Caco-2 (cell line): ENCODE results near the gene MR1. TPM values are rescaled to one million over a fixed set of nuclear protein-coding genes. Genes with fewer than 3 reads are reported as not detected.

Source experiments
- BruUV-seq: library from RNA; stranded (reverse); fragments of 400-500 nt; replicated peaks from 2 replicates; lab custom pipeline; 2021; lab: Mats Ljungman, UMichigan
- CTCF ChIA-PET: fragments of 300-600 bp; sonication (Branson Sonifier 250); formaldehyde crosslinking; loops from one replicate; lab custom pipeline; 2022; ENCODE audit warnings: antibody characterized with exemption; lab: Charles Lee
- POLR2A ChIA-PET: fragments of 300-600 bp; sonication (Branson Sonifier 250); formaldehyde crosslinking; loops from one replicate; lab custom pipeline; 2022; ENCODE audit warnings: antibody characterized with exemption; lab: Charles Lee
- DNase-seq, 2 experiments: peaks; one replicate each; pipeline versions ENCODE4 v3.0.0 to v3.0.0-alpha.2; 2020 to 2022
- H3K27me3 ChIP-seq: replicated peaks from 2 replicates; pipeline ENCODE4 v1.6.0; 2011; ENCODE audit warnings: low read length; ENCODE audit not compliant: control insufficient read depth, insufficient read depth
- H3K36me3 ChIP-seq: 2 replicates; pipeline ENCODE4 v1.5.1; 2011; ENCODE audit warnings: low read length; ENCODE audit not compliant: control insufficient read depth, insufficient read depth
- H3K4me1 ChIP-seq: fragments of 250-450 bp; sonication (Bioruptor Pico); 2 replicates; pipeline ENCODE4 v1.5.1; 2020; ENCODE audit warnings: mild to moderate bottlenecking
- H3K4me3 ChIP-seq: 2 replicates; pipeline ENCODE4 v1.5.1; 2011; ENCODE audit warnings: low read depth, mild to moderate bottlenecking, control low read depth, low read length
- H3K9me3 ChIP-seq: fragments of 250-450 bp; sonication (Bioruptor Pico); 2 replicates; pipeline ENCODE4 v1.5.1; 2020; ENCODE audit warnings: mild to moderate bottlenecking, moderate library complexity
- H3K27ac Mint-ChIP-seq: one replicate; pipeline ENCODE4 v1.8.0; 2022; ENCODE audit warnings: mixed read lengths; ENCODE audit not compliant: unreplicated experiment
- H3K27me3 Mint-ChIP-seq: one replicate; pipeline ENCODE4 v1.8.0; 2022; ENCODE audit warnings: mixed read lengths; ENCODE audit not compliant: insufficient read depth, unreplicated experiment
- H3K36me3 Mint-ChIP-seq: one replicate; pipeline ENCODE4 v1.8.0; 2022; ENCODE audit warnings: mild to moderate bottlenecking, mixed read lengths; ENCODE audit not compliant: insufficient read depth, unreplicated experiment
- H3K4me1 Mint-ChIP-seq: one replicate; pipeline ENCODE4 v1.8.0; 2022; ENCODE audit warnings: low read depth, mixed read lengths; ENCODE audit not compliant: unreplicated experiment
- H3K4me3 Mint-ChIP-seq: one replicate; pipeline ENCODE4 v1.8.0; 2022; ENCODE audit warnings: mild to moderate bottlenecking, moderate library complexity, mixed read lengths; ENCODE audit not compliant: unreplicated experiment
- H3K9me3 Mint-ChIP-seq: one replicate; pipeline ENCODE4 v1.8.0; 2022; ENCODE audit warnings: mixed read lengths; ENCODE audit not compliant: unreplicated experiment
- intact Hi-C: fragments of 100-400 bp; cut with micrococcal nuclease; formaldehyde crosslinking; loops from one replicate; pipeline ENCODE4 v1.10.0; 2022; ENCODE audit not compliant: unreplicated experiment
- total RNA-seq: library from RNA; stranded (reverse); gene quantifications from 2 replicates; pipeline ENCODE4 v1.2.3, GENCODE V29; 2022
- TF ChIP-seq, protein P1 (sequence below), 2 experiments: fragments of 200-600 bp in 1 of 2; IDR thresholded peaks; 1 replicate in 1 of 2; 2 replicates in 1 of 2; pipeline versions ENCODE4 v1.5.1 to v1.8.0; 2011 to 2022; ENCODE audit warnings: antibody characterized with exemption in 1 of 2, control low read depth in 1 of 2, inconsistent platforms in 1 of 2, low read depth in 1 of 2, low read length in 1 of 2, mild to moderate bottlenecking in 1 of 2, moderate library complexity in 1 of 2; ENCODE audit not compliant: insufficient read depth in 1 of 2, severe bottlenecking in 1 of 2, unreplicated experiment in 1 of 2

Gene MR1
- total RNA-seq, 1 experiment from 2014 or later, result 2.5 TPM

DNA sequence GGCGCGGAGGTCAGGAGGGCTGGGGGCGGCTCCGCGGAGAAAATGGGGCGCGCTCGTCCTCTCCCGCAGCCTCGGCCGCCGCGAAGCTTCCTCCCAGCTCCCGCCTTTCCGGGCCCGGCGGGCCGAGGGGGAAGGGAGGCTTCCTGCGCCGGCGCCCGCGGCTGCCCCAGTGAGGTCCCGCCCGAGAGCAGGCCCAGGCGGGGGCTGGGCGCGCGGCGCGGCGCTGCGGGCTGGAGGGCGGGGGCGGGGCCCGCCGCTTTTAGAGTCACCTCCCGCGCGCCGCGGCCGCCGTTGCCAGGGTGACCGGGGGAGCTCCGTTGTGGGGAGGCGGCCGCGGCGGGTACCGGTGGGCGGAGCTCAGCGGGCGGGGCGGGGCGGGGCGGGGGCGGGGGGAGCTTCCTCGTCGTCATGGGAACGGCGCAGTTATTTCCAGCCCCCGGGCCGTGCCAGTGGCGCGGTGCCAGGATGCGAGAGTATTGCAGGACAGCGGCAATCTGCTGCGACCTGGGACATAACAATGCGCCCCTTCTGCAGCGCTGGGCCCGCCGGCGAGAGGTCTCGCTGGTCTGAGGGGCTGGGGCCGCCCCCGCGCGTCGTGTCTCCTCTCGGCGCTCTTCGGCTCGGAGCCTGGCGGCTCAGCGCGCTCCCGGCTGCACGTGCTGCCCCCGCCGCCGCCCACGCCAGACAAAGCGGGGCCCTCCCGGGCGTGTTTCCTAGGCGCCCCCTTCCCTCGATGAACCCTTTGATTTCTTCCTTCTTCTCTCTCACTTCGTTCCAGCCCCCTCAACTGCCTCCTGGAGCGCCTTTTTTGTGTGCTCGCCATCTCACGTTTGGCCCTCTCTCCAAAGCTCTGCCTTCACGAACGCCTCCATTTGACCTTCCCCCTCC, 71.6 kb downstream of the MR1 start:
- no peaks in the 10 kb centered on the region for H3K27me3 ChIP-seq
- H3K4me3 Mint-ChIP-seq, result peak overlapping the region; percentile 76
- H3K9me3 Mint-ChIP-seq, result no peaks in the 10 kb centered on the region
- peaks cover 61% of the 10 kb centered on the region for H3K4me1 Mint-ChIP-seq
- peaks cover 14% of the 10 kb centered on the region for H3K36me3 Mint-ChIP-seq
- BruUV-seq, result no TSS peak
- no peaks in the 10 kb centered on the region for H3K36me3 ChIP-seq
- intact Hi-C loops, result loop anchor here (2.0 kb wide), 2 partner anchors 13 to 17 kb away; partner anchors contain the start of gene IER5
- H3K27ac Mint-ChIP-seq, result peak overlapping the region; percentile 86
- peak overlapping the region; percentile 83 for H3K4me3 ChIP-seq
- CTCF ChIA-PET, result interaction anchor here (0.6 to 2.0 kb wide), 9 partner anchors 8 to 857 kb away, joined by 3 to 9 read pairs (median 4); no protein-coding TSS in a partner anchor
- no peaks in the 10 kb centered on the region for H3K27me3 Mint-ChIP-seq
- DNase-seq, result peak; percentile 93 to 94
- TF ChIP-seq, protein P1, sequence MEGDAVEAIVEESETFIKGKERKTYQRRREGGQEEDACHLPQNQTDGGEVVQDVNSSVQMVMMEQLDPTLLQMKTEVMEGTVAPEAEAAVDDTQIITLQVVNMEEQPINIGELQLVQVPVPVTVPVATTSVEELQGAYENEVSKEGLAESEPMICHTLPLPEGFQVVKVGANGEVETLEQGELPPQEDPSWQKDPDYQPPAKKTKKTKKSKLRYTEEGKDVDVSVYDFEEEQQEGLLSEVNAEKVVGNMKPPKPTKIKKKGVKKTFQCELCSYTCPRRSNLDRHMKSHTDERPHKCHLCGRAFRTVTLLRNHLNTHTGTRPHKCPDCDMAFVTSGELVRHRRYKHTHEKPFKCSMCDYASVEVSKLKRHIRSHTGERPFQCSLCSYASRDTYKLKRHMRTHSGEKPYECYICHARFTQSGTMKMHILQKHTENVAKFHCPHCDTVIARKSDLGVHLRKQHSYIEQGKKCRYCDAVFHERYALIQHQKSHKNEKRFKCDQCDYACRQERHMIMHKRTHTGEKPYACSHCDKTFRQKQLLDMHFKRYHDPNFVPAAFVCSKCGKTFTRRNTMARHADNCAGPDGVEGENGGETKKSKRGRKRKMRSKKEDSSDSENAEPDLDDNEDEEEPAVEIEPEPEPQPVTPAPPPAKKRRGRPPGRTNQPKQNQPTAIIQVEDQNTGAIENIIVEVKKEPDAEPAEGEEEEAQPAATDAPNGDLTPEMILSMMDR (IDR thresholded peaks at IDR 0.05; ENCODE audit: insufficient read depth in 1 of 2, low read depth in 1 of 2, low read length in 1 of 2, severe bottlenecking in 1 of 2, unreplicated experiment in 1 of 2), result no peak
- H3K9me3 ChIP-seq, result no peaks in the 10 kb centered on the region
- POLR2A ChIA-PET, result interaction anchor here (0.6 to 2.4 kb wide), 7 partner anchors 9 to 616 kb away, joined by 3 to 21 read pairs (median 5); partner anchors contain the start of gene IER5
- H3K4me1 ChIP-seq, result peaks cover 51% of the 10 kb centered on the region

DNA sequence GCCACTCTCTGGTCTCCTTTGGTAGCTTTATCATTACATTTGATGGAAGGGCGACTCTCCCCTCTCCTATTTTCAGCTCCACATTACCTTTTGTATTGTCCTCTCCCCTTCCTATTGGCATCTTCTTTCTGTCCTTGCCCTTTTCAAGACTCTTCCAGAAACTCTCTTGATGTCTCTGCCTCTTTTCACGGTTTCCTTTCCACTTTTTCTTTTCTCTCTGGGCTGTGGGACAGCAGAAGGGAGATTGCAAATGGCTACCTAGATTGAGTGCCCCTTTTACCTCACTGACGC, 72.2 kb downstream of the MR1 start:
- Mint-ChIP-seq H3K4me3 (peak overlapping the region; percentile 76), H3K27ac (peak overlapping the region; percentile 86), H3K36me3 (peaks cover 14% of the 10 kb centered on the region), H3K27me3 (no peaks in the 10 kb centered on the region), H3K9me3 (no peaks in the 10 kb centered on the region), H3K4me1 (peaks cover 61% of the 10 kb centered on the region)
- ChIA-PET POLR2A (interaction anchor here (1.4 to 2.4 kb wide), 2 partner anchors 17 to 18 kb away, joined by 5 to 8 read pairs; partner anchors contain the start of gene IER5), CTCF (interaction anchor here (1.1 to 2.0 kb wide), 2 partner anchors 13 to 36 kb away, joined by 3 to 9 read pairs; no protein-coding TSS in a partner anchor)
- Histone ChIP-seq H3K27me3 (no peaks in the 10 kb centered on the region), H3K4me1 (peaks cover 51% of the 10 kb centered on the region), H3K36me3 (no peaks in the 10 kb centered on the region; the same call in 1 of the 2 replicates), H3K9me3 (no peaks in the 10 kb centered on the region), H3K4me3 (peak overlapping the region; percentile 57)
- no TSS peak for BruUV-seq
- intact Hi-C loops, result no loop called here
- DNase-seq, result no peak
- TF ChIP-seq, protein P1 (IDR thresholded peaks at IDR 0.05; ENCODE audit: insufficient read depth in 1 of 2, low read depth in 1 of 2, low read length in 1 of 2, severe bottlenecking in 1 of 2, unreplicated experiment in 1 of 2), result no peak

DNA sequence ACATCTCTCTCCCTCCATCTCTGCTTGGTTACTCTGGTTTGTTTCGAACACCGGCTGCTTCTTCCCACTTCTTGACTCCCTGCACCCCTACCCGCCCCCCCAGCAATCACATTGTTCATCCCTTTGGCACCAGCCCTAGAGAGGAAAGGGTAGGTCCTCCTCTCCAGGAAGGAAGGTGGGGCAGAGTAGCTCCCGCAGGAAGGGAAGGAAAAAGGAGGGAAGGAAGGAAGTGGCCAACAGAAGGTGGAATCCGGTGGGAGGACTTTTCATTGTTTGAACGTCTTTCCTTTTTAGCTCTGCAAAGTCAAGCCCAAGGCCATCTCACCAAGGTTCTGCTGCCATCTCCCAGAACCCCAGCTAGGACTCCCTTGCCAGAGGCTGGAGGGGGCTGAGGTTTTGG, 72.7 kb downstream of the MR1 start:
- POLR2A ChIA-PET, result interaction anchor here (1.4 to 2.4 kb wide), 2 partner anchors 18 to 19 kb away, joined by 5 to 8 read pairs; partner anchors contain the start of gene IER5
- Mint-ChIP-seq H3K4me3 (peak overlapping the region; percentile 76), H3K27ac (peak overlapping the region; percentile 86), H3K4me1 (peaks cover 64% of the 10 kb centered on the region), H3K36me3 (peaks cover 14% of the 10 kb centered on the region), H3K9me3 (no peaks in the 10 kb centered on the region), H3K27me3 (no peaks in the 10 kb centered on the region)
- DNase-seq, result no peak
- CTCF ChIA-PET, result interaction anchor here (1.1 kb wide), 1 partner anchor 14 kb away, joined by 3 read pairs; no protein-coding TSS in a partner anchor
- Histone ChIP-seq H3K4me1 (peaks cover 51% of the 10 kb centered on the region), H3K27me3 (no peaks in the 10 kb centered on the region), H3K36me3 (no peaks in the 10 kb centered on the region; the same call in 1 of the 2 replicates), H3K9me3 (no peaks in the 10 kb centered on the region), H3K4me3 (no peak overlapping the region)
- BruUV-seq, result no TSS peak
- intact Hi-C loops, result no loop called here
- TF ChIP-seq, protein P1 (IDR thresholded peaks at IDR 0.05; ENCODE audit: insufficient read depth in 1 of 2, low read depth in 1 of 2, low read length in 1 of 2, severe bottlenecking in 1 of 2, unreplicated experiment in 1 of 2), result no peak
